Cardiac fibroblast (primary cell): Measurements from ENCODE around the gene LRBA.

Experiments used
- DNase-seq, 2 donors: peaks; one replicate each; pipeline versions ENCODE4 v3.0.0 to v3.0.0-alpha.2; 2010; ENCODE audit warnings: low read depth in 2 of 2
- H3K4me3 ChIP-seq, 2 donors: replicated peaks in 1 of 2; 1 replicate in 1 of 2; 2 replicates in 1 of 2; pipeline ENCODE4 v1.5.1; 2011; ENCODE audit warnings: low read depth in 2 of 2, low read length in 2 of 2, mild to moderate bottlenecking in 2 of 2, moderate library complexity in 1 of 2
- CTCF ChIP-seq: IDR thresholded peaks from one replicate; pipeline ENCODE4 v1.5.1; 2011; ENCODE audit warnings: low read depth, mild to moderate bottlenecking, low read length, inconsistent platforms

Gene LRBA

GRCh38 chr4:150259861-150260567, 755.1 kb downstream of the LRBA start:
- H3K4me3 ChIP-seq: no peak overlapping the region
- no peak for TF ChIP-seq CTCF
- DNase-seq: no peak

- TF ChIP-seq CTCF: no peak
- DNase-seq: no peak
- H3K4me3 ChIP-seq: no peak overlapping the region
Observed at GRCh38 chr4:150258569-150258968, 756.5 kb downstream of the LRBA start.

GRCh38 chr4:150256841-150257730, 758.0 kb downstream of the LRBA start:
- DNase-seq: no peak
- no peak overlapping the region for H3K4me3 ChIP-seq
- TF ChIP-seq CTCF: no peak

GRCh38 chr4:150256225-150256620, 758.9 kb downstream of the LRBA start:
- DNase-seq: no peak
- TF ChIP-seq CTCF: no peak
- H3K4me3 ChIP-seq: no peak overlapping the region

GRCh38 chr4:150255610-150256224, 759.4 kb downstream of the LRBA start:
- DNase-seq: no peak
- H3K4me3 ChIP-seq: no peak overlapping the region
- no peak for TF ChIP-seq CTCF

- no peak overlapping the region for H3K4me3 ChIP-seq
- DNase-seq: no peak
- TF ChIP-seq CTCF: no peak
Observed at GRCh38 chr4:150253965-150254630, 761.0 kb downstream of the LRBA start.
